ENCODE data around the gene PRRC1. TPM values are rescaled to one million over a fixed set of nuclear protein-coding genes. Genes with fewer than 3 reads are reported as not detected.

PRRC1 gene
- polyA plus RNA-seq: 30.7 TPM

GRCh38 chr5:127517480-127518318, at the start of gene PRRC1:
PRRC1 (plus strand) TSS chr5:127517640; CDS start chr5:127523480, 5,840 bp downstream.
- Mint-ChIP-seq H3K36me3 (peaks cover 7% of the 10 kb centered on the region), H3K27ac (peak within 1 kb of the TSS; percentile 71 to 87 (median 75)), H3K4me1 (peaks cover 23 to 29% (median 24%) of the 10 kb centered on the region in 3 donors), H3K9me3 (peaks cover 3 to 5% (median 4%) of the 10 kb centered on the region in 3 donors), H3K27me3 (peaks cover 3% of the 10 kb centered on the region), H3K4me3 (peak within 1 kb of the TSS; percentile 88 to 95 (median 94))

DNA sequence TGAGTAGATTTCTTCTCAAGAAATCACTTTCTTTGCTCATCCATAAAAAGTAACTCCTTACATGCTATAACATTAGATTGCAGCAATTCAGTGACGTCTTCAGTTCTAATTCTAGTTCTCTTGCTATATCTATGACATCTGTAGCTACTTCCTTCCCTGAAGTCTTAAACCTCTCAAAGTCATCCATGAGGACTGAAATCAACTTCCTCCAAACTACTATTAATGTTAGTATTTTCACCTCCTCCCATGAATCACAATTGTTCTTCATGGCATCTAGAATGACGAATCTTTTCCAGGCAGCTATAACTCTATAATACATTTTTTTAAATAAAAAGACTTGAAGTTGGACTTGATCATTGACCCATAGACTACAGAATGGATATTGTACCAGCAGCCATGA, 46.2 kb upstream of the PRRC1 start:
- no peak overlapping the region for H3K4me3 Mint-ChIP-seq

GRCh38 chr5:127472700-127473099, 44.7 kb upstream of the PRRC1 start:
- H3K4me1 Mint-ChIP-seq: no peaks in the 10 kb centered on the region
- no peak overlapping the region for H3K4me3 Mint-ChIP-seq
- H3K9me3 Mint-ChIP-seq: no peaks in the 10 kb centered on the region
- no peak overlapping the region for H3K27ac Mint-ChIP-seq
- H3K27me3 Mint-ChIP-seq: no peaks in the 10 kb centered on the region
- H3K36me3 Mint-ChIP-seq: no peaks in the 10 kb centered on the region

More for the DNA sequence above, 46.2 kb upstream of the PRRC1 start:
- Mint-ChIP-seq H3K36me3 (no peaks in the 10 kb centered on the region), H3K27me3 (no peaks in the 10 kb centered on the region), H3K27ac (no peak overlapping the region), H3K4me1 (no peaks in the 10 kb centered on the region), H3K9me3 (no peaks in the 10 kb centered on the region)

- peaks cover 0 to 1% (median 0%) of the 10 kb centered on the region in 3 donors for H3K9me3 Mint-ChIP-seq
- no peak overlapping the region for H3K4me3 Mint-ChIP-seq
Observed at GRCh38 chr5:127486471-127486870, 31.0 kb upstream of the PRRC1 start.

DNA sequence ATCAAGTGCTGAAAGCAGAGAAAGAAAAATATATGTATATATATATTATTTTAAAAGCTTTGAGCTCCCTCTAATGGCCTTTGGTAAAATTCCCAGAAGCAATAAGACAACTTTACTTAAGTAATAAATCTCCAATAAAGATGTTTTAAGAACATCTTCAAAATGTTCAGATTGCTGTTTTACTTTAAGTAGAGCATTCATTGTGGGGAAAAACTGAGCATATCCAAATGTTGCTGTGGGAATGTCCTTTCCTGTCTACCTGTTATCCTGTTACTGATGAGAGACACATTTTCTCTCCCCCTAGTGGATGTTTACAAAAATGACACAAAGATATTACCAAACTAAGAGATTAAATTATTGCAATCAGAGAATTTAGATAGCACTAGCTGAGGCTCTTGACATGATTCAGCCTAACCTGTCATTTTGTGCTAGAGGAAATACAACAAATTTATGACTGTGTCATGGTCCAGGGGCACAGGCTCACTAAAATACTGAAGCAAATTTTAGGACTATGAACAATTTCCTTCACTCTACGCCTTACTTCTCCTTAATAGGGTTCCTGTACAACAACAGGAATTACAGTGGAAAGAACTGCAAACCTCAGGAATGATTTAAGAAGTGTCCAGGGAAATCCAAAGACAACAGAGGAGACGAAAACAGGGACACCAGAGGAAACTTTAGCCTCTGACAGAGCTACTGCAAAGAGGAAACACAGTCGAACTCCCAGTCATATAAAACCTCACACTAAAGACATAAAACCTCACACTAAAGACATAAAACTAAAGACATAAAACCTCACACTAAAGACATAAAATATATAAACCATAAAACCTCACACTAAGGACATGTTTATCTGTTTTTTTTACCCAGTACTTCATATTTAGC, 24.3 kb upstream of the PRRC1 start:
- Mint-ChIP-seq H3K4me1 (peaks cover 0 to 2% (median 0%) of the 10 kb centered on the region in 3 donors), H3K27me3 (peaks cover 8% of the 10 kb centered on the region), H3K4me3 (no peak overlapping the region)

More at GRCh38 chr5:127486471-127486870, 31.0 kb upstream of the PRRC1 start:
- no peaks in the 10 kb centered on the region for H3K4me1 Mint-ChIP-seq
- H3K36me3 Mint-ChIP-seq: no peaks in the 10 kb centered on the region
- peaks cover 6% of the 10 kb centered on the region for H3K27me3 Mint-ChIP-seq
- H3K27ac Mint-ChIP-seq: no peak overlapping the region

GRCh38 chr5:127498548-127498947, 18.9 kb upstream of the PRRC1 start:
- Mint-ChIP-seq H3K4me3 (no peak overlapping the region), H3K9me3 (peaks cover 0 to 2% (median 0%) of the 10 kb centered on the region in 3 donors), H3K36me3 (peaks cover 2% of the 10 kb centered on the region), H3K4me1 (peaks cover 0 to 2% (median 0%) of the 10 kb centered on the region in 3 donors), H3K27ac (no peak overlapping the region), H3K27me3 (peaks cover 3% of the 10 kb centered on the region)

More for the DNA sequence above, 24.3 kb upstream of the PRRC1 start:
- Mint-ChIP-seq H3K27ac (no peak overlapping the region), H3K9me3 (no peaks in the 10 kb centered on the region), H3K36me3 (no peaks in the 10 kb centered on the region)

- H3K4me3 Mint-ChIP-seq: no peak overlapping the region
- H3K4me1 Mint-ChIP-seq: no peaks in the 10 kb centered on the region
- peaks cover 3% of the 10 kb centered on the region for H3K27me3 Mint-ChIP-seq
Observed at GRCh38 chr5:127505905-127506304, 11.5 kb upstream of the PRRC1 start.

GRCh38 chr5:127506616-127507015, 10.8 kb upstream of the PRRC1 start:
- H3K4me3 Mint-ChIP-seq: no peak overlapping the region
- H3K27ac Mint-ChIP-seq: no peak overlapping the region
- peaks cover 6% of the 10 kb centered on the region for H3K27me3 Mint-ChIP-seq
- no peaks in the 10 kb centered on the region for H3K36me3 Mint-ChIP-seq
- no peaks in the 10 kb centered on the region for H3K4me1 Mint-ChIP-seq
- no peaks in the 10 kb centered on the region for H3K9me3 Mint-ChIP-seq

More at GRCh38 chr5:127505905-127506304, 11.5 kb upstream of the PRRC1 start:
- Mint-ChIP-seq H3K9me3 (no peaks in the 10 kb centered on the region), H3K36me3 (peaks cover 2% of the 10 kb centered on the region), H3K27ac (no peak overlapping the region)

GRCh38 chr5:127508644-127509373, 8.6 kb upstream of the PRRC1 start:
- Mint-ChIP-seq H3K27me3 (peaks cover 13% of the 10 kb centered on the region), H3K4me3 (no peak overlapping the region), H3K27ac (no peak overlapping the region), H3K9me3 (no peaks in the 10 kb centered on the region), H3K36me3 (no peaks in the 10 kb centered on the region), H3K4me1 (no peaks in the 10 kb centered on the region)

GRCh38 chr5:127513408-127513970, 4.0 kb upstream of the PRRC1 start:
- Mint-ChIP-seq H3K9me3 (no peaks in the 10 kb centered on the region), H3K27ac (no peak overlapping the region), H3K4me1 (peaks cover 6 to 8% (median 7%) of the 10 kb centered on the region in 3 donors), H3K4me3 (no peak overlapping the region), H3K36me3 (no peaks in the 10 kb centered on the region), H3K27me3 (peaks cover 12% of the 10 kb centered on the region)

- no peaks in the 10 kb centered on the region for H3K36me3 Mint-ChIP-seq
- no peaks in the 10 kb centered on the region for H3K9me3 Mint-ChIP-seq
- no peak overlapping the region for H3K4me3 Mint-ChIP-seq
- H3K27ac Mint-ChIP-seq: no peak overlapping the region
- H3K27me3 Mint-ChIP-seq: peaks cover 12% of the 10 kb centered on the region
- H3K4me1 Mint-ChIP-seq: peaks cover 16 to 18% (median 18%) of the 10 kb centered on the region in 3 donors
Observed at GRCh38 chr5:127514816-127515215, 2.6 kb upstream of the PRRC1 start.

DNA sequence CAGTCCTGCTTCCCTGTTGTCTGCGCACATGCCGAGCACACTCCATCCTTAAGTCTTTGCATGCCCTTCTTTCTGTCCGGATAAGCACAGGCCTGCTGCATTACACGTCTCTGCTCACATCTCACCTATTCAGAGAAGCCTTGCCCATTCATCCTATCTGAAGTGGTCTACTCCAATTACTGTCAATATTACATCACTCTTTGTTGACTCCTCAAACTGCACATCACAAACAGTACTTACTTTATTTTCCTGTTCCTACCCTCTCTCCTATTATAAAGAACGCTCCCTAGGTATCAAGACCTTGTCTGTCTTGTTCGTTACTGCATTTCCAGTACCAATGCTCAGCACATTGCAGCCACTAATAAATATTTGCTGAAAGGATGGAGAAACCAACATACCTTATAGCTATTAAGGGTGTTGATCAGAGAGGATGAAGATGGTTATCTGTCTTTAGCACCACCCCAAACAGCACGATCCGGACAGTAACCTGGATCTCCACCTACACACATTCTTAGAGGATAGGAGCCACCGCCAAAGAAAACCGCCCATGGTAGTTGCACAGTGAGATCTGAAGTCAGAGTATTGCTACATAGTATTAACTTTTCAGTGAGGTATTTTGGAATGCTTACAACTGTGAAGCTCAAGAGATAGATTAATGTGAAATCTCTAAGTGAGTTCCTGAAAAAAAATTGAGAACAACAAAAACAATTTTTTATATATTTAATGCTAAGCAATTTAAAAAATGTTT, 1.6 kb upstream of the PRRC1 start:
- peaks cover 0 to 3% (median 0%) of the 10 kb centered on the region in 3 donors for H3K9me3 Mint-ChIP-seq
- peak overlapping the region in 1 of 4 donors; percentile 95 for H3K4me3 Mint-ChIP-seq
- H3K27ac Mint-ChIP-seq: no peak overlapping the region
- H3K4me1 Mint-ChIP-seq: peaks cover 19 to 25% (median 24%) of the 10 kb centered on the region in 3 donors
- peaks cover 12% of the 10 kb centered on the region for H3K27me3 Mint-ChIP-seq
- peaks cover 2% of the 10 kb centered on the region for H3K36me3 Mint-ChIP-seq

DNA sequence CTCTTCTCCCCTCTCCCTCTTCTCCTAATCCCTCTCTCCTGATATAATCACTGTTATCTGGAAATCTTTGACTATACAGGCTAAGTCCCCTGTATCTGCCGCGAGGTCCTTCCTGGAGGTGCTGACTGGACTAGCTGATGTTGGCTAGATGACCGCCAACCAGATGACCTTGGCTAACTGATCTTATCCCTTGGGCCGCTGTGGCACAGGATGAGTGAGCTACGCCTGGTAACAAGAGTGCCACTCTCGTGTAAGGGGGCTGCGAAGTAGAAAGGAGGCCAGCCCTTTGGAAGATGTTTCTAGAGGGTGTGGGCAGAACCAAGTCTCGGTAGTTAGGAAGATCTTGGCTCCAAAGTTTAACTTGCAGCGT, 345 bp upstream of the PRRC1 start:
- H3K27me3 Mint-ChIP-seq: peaks cover 7% of the 10 kb centered on the region
- H3K4me3 Mint-ChIP-seq: peak overlapping the region; percentile 88 to 95 (median 92)
- H3K36me3 Mint-ChIP-seq: peaks cover 5% of the 10 kb centered on the region
- H3K9me3 Mint-ChIP-seq: peaks cover 3 to 5% (median 4%) of the 10 kb centered on the region in 3 donors
- H3K27ac Mint-ChIP-seq: peak overlapping the region in 1 of 3 donors; percentile 79
- peaks cover 23 to 29% (median 24%) of the 10 kb centered on the region in 3 donors for H3K4me1 Mint-ChIP-seq

DNA sequence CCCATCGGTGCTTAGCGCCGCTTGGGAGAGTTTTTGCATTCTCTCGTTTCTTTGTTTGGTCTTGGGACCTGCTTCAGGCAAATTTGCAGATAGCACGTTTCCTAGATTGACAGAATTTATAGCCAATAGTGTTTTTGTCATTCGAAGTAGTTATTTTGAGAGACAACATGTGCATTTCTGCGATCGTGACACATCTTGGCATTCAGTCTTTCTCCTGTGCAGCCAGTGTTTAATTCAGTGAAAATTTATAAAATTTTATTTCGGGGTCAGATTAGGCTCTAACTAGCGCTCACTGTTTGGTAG, 830 bp downstream of the PRRC1 start:
- peaks cover 2% of the 10 kb centered on the region for H3K27me3 Mint-ChIP-seq
- H3K4me1 Mint-ChIP-seq: peaks cover 23 to 29% (median 24%) of the 10 kb centered on the region in 3 donors
- peaks cover 8% of the 10 kb centered on the region for H3K36me3 Mint-ChIP-seq
- peaks cover 3 to 5% (median 4%) of the 10 kb centered on the region in 3 donors for H3K9me3 Mint-ChIP-seq
- peak overlapping the region; percentile 88 to 95 (median 94) for H3K4me3 Mint-ChIP-seq
- H3K27ac Mint-ChIP-seq: peak overlapping the region; percentile 71 to 87 (median 75)
